Stimulated activated naive B cell treated with anti-CD40 and anti-IgM and Interleukin-4, amounts not matched to agents 10 μg/mL and 1 μg/mL and 100 μg/mL, for 72 hours (primary cell): Measurements from ENCODE around the gene ZNF681.

Experiments
- ATAC-seq, 2 donors: fragments of 150-1000 bp; cut with Tn5 transposase; replicated peaks; 2 replicates each; pipeline ENCODE4 v1.10.0; 2021; ENCODE audit warnings: moderate library complexity in 1 of 2
- DNase-seq: peaks from one replicate; pipeline ENCODE4 v3.0.0; 2021
- H3K27ac Mint-ChIP-seq: one replicate; pipeline ENCODE4 v1.8.0; 2022; ENCODE audit warnings: mild to moderate bottlenecking, mixed read lengths
- H3K27me3 Mint-ChIP-seq, 2 donors: one replicate each; pipeline ENCODE4 v1.8.0; 2022; ENCODE audit warnings: mixed read lengths in 2 of 2
- H3K36me3 Mint-ChIP-seq, 2 donors: one replicate each; pipeline ENCODE4 v1.8.0; 2022; ENCODE audit warnings: mixed read lengths in 2 of 2, mild to moderate bottlenecking in 1 of 2
- H3K4me1 Mint-ChIP-seq, 2 donors: one replicate each; pipeline ENCODE4 v1.8.0; 2022; ENCODE audit warnings: mixed read lengths in 2 of 2, mild to moderate bottlenecking in 1 of 2
- H3K4me3 Mint-ChIP-seq, 2 donors: one replicate each; pipeline ENCODE4 v1.8.0; 2022; ENCODE audit warnings: mild to moderate bottlenecking in 2 of 2, mixed read lengths in 2 of 2, moderate library complexity in 1 of 2
- H3K9me3 Mint-ChIP-seq, 2 donors: one replicate each; pipeline ENCODE4 v1.8.0; 2022; ENCODE audit warnings: mixed read lengths in 2 of 2, mild to moderate bottlenecking in 1 of 2

ZNF681 gene

DNA sequence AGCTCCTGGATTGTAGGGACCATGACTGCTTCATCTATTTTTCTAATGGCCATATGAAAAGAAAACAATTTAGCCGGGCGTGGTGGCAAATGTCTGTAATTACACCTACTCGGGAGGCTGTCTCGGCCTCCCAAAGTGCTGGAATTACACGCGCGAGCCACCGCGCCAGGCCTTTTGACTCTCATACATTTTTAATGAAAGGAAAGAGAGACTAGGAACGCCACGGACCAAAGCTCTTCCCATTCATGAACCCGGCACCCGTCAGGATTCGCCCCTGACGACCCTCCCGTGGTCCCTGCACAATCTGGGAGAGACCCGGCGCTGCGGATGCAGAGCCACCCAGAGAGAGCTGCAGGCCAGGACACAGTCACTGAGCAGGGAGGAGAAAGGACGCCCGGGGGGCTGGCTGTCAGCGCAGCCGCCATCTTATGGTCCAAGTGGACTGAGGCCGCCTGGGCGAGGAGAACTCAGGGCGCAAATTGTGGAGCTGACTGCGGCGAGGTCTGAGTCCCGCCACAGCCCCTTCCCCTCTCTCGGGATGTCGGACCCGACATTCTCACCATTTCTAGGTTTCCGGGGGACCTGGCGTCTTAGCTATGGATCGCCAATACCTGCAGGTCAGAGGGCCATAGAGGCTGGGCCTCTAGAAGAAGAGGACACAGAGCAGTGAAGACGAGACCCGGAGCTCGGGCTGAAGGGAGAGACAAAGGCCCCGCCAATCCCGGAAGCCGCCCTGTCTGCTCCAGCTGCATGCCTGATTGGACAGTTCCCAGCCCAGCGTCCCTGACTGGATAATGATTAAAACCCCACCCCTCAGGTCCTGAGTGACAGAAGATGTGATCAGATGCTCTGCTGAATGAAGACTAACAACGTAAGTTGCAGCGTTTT, at the start of gene ZNF681:
Gene ZNF681 (minus strand): TSS at position 705 of the 888 bp plus-strand sequence. CDS start 142 bp downstream, at position 563.
- peak within 1 kb of the TSS; percentile 95 to 98 for H3K4me3 Mint-ChIP-seq
- peaks cover 6 to 8% of the 10 kb centered on the region in 2 donors for H3K9me3 Mint-ChIP-seq
- peak within 1 kb of the TSS; percentile 97 for H3K27ac Mint-ChIP-seq
- no peaks in the 10 kb centered on the region for H3K27me3 Mint-ChIP-seq
- H3K36me3 Mint-ChIP-seq, result peaks cover 14 to 19% of the 10 kb centered on the region in 2 donors
- peaks cover 14 to 31% of the 10 kb centered on the region in 2 donors for H3K4me1 Mint-ChIP-seq
- DNase-seq (peak; percentile 86), ATAC-seq (peak; percentile 90 to 91)

DNA sequence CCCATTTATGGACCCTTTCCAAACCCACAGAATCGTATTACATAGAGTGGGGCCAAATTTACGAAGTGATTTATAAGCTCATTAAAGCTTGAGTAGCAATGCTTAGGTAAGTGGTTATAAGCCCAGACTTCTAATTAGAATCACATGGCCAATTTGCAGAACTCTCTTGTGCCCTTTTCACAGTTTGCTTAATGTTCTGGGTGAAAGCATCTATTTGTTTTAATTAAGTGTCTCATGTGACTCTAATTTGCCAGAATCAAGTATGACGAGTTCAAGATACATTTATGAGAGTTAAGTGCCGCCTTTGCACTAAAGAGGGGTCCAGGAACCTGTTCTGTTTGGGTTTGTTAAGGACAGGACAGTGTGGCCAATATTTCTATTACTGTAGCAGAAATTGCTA, 46.0 kb upstream of the ZNF681 start:
- Mint-ChIP-seq H3K4me3 (no peak overlapping the region), H3K27me3 (no peaks in the 10 kb centered on the region), H3K36me3 (peaks cover 6% of the 10 kb centered on the region in 2 donors), H3K9me3 (peaks cover 0 to 2% of the 10 kb centered on the region in 2 donors), H3K4me1 (peaks cover 5 to 23% of the 10 kb centered on the region in 2 donors), H3K27ac (no peak overlapping the region)
- DNase-seq (no peak), ATAC-seq (no peak)

DNA sequence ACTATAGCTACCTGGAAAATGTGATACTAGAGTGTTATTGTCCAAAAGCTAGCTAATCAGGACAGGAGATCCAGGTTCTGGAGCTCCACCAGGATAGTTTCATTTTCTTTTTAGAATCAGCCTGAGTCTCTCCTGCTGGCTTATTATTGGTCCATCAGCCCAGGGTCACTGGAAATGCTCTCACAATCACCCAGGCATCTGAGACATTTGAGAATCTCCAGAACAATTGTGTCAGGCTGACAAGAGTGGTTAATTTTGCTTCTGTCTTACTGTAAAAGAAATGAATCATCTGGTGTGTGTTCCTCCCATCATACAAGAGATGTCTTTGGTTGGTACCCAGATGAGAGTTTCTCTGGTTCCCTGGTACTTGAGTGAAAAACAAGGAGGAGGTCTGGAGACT, 43.6 kb upstream of the ZNF681 start:
- Mint-ChIP-seq H3K9me3 (no peaks in the 10 kb centered on the region), H3K4me1 (peaks cover 10 to 31% of the 10 kb centered on the region in 2 donors), H3K4me3 (no peak overlapping the region), H3K27ac (no peak overlapping the region), H3K36me3 (peaks cover 0 to 6% of the 10 kb centered on the region in 2 donors), H3K27me3 (no peaks in the 10 kb centered on the region)
- no peak for ATAC-seq
- no peak for DNase-seq

DNA sequence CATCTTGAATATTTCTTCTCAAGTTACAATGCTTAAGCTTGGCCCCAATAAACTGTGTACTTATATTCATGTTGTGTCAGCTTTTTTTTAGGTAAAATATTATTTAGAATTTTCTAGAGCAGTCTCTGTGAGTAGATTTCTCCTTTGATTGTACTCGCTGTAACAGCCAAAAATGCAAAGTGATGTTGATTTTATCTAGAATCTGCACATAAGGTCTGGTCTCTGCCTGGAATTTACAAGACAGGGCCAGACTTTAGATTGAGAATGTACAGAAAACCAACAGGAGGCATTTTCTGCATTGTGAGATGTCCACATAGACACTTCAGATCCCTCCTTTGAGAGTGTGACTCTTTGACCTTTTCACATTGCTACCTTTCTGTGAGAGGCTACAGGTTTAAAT, 43.1 kb upstream of the ZNF681 start:
- H3K27ac Mint-ChIP-seq, result no peak overlapping the region
- no peak overlapping the region for H3K4me3 Mint-ChIP-seq
- H3K27me3 Mint-ChIP-seq, result no peaks in the 10 kb centered on the region
- peaks cover 10 to 31% of the 10 kb centered on the region in 2 donors for H3K4me1 Mint-ChIP-seq
- DNase-seq, result no peak
- H3K36me3 Mint-ChIP-seq, result peaks cover 0 to 7% of the 10 kb centered on the region in 2 donors
- no peak for ATAC-seq
- H3K9me3 Mint-ChIP-seq, result no peaks in the 10 kb centered on the region

DNA sequence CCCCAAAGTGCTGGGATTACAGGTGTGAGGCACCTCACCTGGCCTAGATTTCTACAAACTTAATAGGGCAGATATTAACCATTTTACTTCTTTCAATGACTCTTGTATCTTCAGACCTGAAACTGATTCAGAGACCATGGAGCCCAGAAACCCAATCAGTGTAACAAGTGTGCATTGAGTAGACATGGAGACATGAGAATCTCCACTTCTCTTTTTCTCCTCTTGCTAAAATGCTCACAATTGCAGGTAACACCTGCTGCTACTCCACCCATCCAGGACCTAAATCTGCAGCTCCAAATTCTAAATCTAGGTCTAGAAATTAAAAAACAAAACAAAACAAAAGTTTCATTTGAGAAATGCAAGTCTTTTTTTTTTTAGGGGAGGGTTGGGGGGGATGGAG, 42.2 kb upstream of the ZNF681 start:
- no peak overlapping the region for H3K4me3 Mint-ChIP-seq

DNA sequence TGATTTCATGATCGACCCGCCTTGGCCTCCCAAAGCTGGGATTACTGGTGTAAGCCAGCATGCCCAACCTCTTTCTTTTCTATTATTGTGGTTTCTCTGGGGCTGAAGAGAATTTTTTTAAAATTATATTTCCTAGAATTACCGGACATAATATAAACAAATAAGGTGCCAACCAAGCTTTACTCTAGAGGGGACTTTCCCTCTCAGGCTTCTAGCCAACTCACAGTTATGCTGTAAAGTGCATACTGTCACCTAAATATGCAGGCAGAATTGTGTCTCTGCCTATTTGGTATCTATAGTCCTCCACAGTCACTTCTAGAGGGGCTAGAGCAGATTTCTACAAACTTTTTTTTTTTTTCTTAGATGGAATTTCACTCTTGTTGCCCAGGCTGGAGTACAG, 41.6 kb upstream of the ZNF681 start:
- DNase-seq (no peak), ATAC-seq (peak; percentile 46 to 72)
- no peaks in the 10 kb centered on the region for H3K27me3 Mint-ChIP-seq
- peaks cover 0 to 3% of the 10 kb centered on the region in 2 donors for H3K9me3 Mint-ChIP-seq
- H3K4me1 Mint-ChIP-seq, result peaks cover 10 to 31% of the 10 kb centered on the region in 2 donors
- H3K27ac Mint-ChIP-seq, result no peak overlapping the region
- no peak overlapping the region for H3K4me3 Mint-ChIP-seq
- H3K36me3 Mint-ChIP-seq, result peaks cover 0 to 7% of the 10 kb centered on the region in 2 donors

More for the DNA sequence above, 42.2 kb upstream of the ZNF681 start:
- Mint-ChIP-seq H3K9me3 (peaks cover 0 to 2% of the 10 kb centered on the region in 2 donors), H3K27me3 (no peaks in the 10 kb centered on the region), H3K4me1 (peaks cover 10 to 31% of the 10 kb centered on the region in 2 donors), H3K27ac (no peak overlapping the region), H3K36me3 (peaks cover 0 to 7% of the 10 kb centered on the region in 2 donors)
- DNase-seq (no peak), ATAC-seq (peak; percentile 57 to 74)

DNA sequence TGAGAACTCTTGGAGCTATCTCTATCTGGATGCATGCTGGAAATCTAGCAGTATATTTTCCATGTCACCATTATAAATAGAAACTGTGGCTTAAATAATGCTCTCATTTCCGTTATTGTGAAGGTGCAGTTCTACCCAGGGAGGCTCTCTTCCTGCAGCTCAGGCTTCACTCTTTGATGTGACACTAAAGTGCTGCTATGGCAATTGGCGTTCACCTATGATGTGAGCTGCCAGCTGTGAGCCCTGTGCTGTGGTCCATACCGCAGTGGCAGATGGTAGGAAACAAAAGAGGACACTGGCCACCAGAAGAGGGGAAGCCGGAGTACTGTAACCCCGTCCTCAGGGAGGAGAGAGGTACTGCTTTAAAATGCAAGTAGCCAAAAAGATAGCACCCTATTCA, 40.6 kb upstream of the ZNF681 start:
- DNase-seq (peak; percentile 4), ATAC-seq (peak; percentile 85 to 89)
- Mint-ChIP-seq H3K4me3 (peak overlapping the region; percentile 45 to 66), H3K27ac (no peak overlapping the region), H3K4me1 (peaks cover 10 to 31% of the 10 kb centered on the region in 2 donors), H3K9me3 (peaks cover 0 to 4% of the 10 kb centered on the region in 2 donors), H3K36me3 (peaks cover 0 to 4% of the 10 kb centered on the region in 2 donors), H3K27me3 (no peaks in the 10 kb centered on the region)

DNA sequence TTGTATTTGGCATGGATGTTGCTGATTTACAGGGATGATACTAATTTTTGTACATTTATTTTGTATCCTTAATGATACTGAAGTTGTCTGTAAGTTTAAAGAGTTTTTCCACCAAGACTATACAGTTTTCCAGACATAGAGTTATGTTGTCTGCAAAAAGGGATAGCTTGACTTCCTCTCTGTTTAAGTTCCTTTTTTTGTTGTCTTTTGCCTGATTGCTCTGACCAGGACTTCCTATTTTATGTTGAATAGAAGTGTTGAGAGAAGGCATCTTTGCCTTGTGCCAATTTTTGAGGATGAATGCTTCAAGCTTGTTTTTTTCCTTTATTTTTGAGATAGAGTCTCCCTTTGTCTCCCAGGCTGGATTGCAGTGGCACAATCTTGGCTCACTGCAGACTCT, 36.8 kb upstream of the ZNF681 start:
- peaks cover 0 to 4% of the 10 kb centered on the region in 2 donors for H3K9me3 Mint-ChIP-seq
- H3K27me3 Mint-ChIP-seq, result no peaks in the 10 kb centered on the region
- no peak for DNase-seq
- no peak for ATAC-seq
- H3K4me3 Mint-ChIP-seq, result no peak overlapping the region
- H3K27ac Mint-ChIP-seq, result no peak overlapping the region
- peaks cover 0 to 4% of the 10 kb centered on the region in 2 donors for H3K36me3 Mint-ChIP-seq
- peaks cover 6 to 11% of the 10 kb centered on the region in 2 donors for H3K4me1 Mint-ChIP-seq

DNA sequence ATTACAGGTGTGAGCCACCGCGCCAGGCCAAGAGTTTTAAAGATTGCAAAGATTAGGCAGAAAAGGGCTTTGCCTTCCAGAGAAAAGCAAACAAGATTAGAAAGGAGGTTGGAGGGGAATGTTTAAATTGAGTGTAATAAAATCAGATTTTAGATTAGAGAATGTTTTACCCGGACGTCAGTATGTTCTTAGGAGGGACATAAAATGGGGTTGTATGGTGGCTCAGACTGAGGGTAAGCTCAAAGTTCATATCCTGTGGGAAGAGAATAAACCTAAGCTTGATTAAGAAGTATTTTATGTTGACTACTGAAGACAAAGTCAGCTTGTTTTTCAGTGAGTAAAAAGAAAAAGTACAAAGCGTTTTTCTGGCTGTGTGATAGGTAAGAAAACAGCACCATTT, 34.1 kb upstream of the ZNF681 start:
- peaks cover 0 to 4% of the 10 kb centered on the region in 2 donors for H3K9me3 Mint-ChIP-seq
- no peaks in the 10 kb centered on the region for H3K27me3 Mint-ChIP-seq
- H3K36me3 Mint-ChIP-seq, result peaks cover 5 to 6% of the 10 kb centered on the region in 2 donors
- DNase-seq (no peak), ATAC-seq (no peak)
- no peak overlapping the region for H3K4me3 Mint-ChIP-seq
- H3K27ac Mint-ChIP-seq, result no peak overlapping the region
- H3K4me1 Mint-ChIP-seq, result no peaks in the 10 kb centered on the region

DNA sequence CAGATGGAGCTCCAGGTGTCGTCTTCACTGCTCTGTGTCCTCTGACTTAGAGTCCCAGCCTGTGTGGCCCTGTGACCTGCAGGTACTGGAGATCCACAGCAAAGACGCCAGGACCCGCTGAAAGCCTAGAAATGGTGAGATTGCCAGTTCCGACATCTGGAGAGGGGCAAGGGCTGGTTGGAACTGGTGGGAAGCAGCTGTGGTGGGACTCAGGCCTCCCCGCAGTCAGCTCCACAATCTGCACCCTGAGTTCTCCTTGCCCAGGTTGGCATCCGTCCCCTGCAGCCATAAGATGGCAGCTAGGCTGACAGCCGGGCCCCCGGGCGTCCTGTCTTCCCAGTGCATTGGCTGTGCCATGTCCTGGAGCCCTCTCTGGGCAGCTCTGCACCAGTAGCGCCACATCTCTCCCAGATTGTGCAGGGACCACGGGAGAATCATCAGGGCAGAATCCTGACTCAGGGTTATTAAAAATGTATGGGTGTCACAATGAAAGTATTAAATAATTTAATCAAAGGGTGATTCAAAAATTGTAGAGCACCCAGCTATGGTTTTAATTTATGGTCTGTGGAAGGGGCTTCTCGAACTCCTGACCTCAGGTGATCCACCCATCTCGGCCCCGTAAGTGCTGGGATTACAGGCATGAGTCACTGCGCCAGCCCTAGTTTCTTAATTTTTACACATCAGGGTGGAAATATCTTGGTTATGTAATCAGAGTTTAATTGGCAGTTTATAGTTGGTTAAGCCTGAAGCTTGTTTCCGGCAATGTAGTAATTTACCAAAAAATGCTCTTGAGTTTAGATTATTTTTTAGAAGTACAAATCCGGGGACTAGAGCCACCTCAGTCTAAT, 32.2 kb upstream of the ZNF681 start:
- no peak overlapping the region for H3K4me3 Mint-ChIP-seq
- H3K9me3 Mint-ChIP-seq, result peaks cover 0 to 3% of the 10 kb centered on the region in 2 donors
- ATAC-seq, result no peak
- H3K27ac Mint-ChIP-seq, result no peak overlapping the region
- no peaks in the 10 kb centered on the region for H3K4me1 Mint-ChIP-seq
- no peaks in the 10 kb centered on the region for H3K27me3 Mint-ChIP-seq
- peaks cover 2 to 10% of the 10 kb centered on the region in 2 donors for H3K36me3 Mint-ChIP-seq
- no peak for DNase-seq

DNA sequence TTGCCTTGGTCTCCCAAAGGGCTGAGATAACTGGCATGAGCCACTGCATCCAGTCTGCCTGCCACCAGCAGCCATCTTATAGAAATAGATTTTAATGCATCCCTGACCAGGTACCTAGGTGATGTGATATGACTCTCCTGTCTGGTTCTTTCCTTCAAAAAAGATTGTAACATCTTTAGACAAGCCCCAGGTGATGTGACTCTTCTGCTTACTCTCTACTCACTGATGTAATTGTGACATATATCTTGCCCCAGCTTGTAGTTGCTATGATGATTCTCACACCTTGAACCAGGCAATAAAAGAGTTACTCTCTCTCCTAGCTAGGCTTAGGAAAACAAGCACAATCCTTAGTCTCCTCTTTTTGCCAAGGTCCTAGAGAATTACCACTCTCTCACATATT, 30.6 kb upstream of the ZNF681 start:
- Mint-ChIP-seq H3K27me3 (no peaks in the 10 kb centered on the region), H3K27ac (no peak overlapping the region), H3K36me3 (peaks cover 2 to 10% of the 10 kb centered on the region in 2 donors), H3K4me1 (no peaks in the 10 kb centered on the region), H3K9me3 (no peaks in the 10 kb centered on the region), H3K4me3 (no peak overlapping the region)
- ATAC-seq (no peak), DNase-seq (no peak)

DNA sequence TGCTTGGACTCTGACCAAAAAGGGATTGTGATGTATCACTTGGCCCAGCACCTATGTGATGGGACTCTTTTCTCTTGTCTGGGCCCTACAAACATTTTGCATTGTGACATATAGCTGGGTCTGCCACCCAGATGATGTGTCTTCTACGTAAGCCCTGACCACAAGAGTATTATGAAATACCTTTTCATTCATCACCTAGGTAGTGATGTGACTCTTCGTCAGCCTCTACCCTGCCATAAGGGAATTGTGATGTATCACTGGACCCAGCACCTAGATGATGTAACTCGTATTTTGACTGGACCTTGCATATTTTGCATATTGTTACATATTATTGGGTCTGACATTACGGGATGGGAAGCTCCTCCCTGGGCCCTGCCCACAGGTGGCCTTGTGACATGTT, 29.7 kb upstream of the ZNF681 start:
- peaks cover 2 to 10% of the 10 kb centered on the region in 2 donors for H3K36me3 Mint-ChIP-seq
- H3K9me3 Mint-ChIP-seq, result no peaks in the 10 kb centered on the region
- no peak overlapping the region for H3K4me3 Mint-ChIP-seq
- ATAC-seq, result no peak
- H3K4me1 Mint-ChIP-seq, result no peaks in the 10 kb centered on the region
- H3K27ac Mint-ChIP-seq, result no peak overlapping the region
- DNase-seq, result no peak
- H3K27me3 Mint-ChIP-seq, result no peaks in the 10 kb centered on the region

DNA sequence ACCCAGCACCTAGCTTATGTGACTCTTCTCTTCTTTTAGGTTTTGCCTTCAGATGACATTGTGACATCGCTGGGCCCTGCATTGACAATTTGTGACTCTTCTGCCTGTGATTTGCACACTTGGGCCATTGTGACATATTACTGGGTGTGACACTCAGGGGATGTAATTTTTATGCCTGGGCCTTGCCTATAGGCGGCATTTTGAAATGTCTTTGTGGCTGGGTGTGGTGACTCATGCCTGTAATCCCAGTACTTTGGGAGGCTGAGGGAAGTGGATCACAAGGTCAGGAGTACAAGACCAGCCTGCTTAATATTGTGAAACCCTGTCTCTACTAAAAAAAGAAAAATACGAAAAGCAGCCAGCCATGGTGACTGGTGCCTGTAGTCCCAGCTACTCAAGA, 28.4 kb upstream of the ZNF681 start:
- peaks cover 0 to 3% of the 10 kb centered on the region in 2 donors for H3K9me3 Mint-ChIP-seq
- ATAC-seq (no peak), DNase-seq (no peak)
- H3K4me3 Mint-ChIP-seq, result no peak overlapping the region
- no peaks in the 10 kb centered on the region for H3K4me1 Mint-ChIP-seq
- peaks cover 8 to 14% of the 10 kb centered on the region in 2 donors for H3K36me3 Mint-ChIP-seq
- H3K27me3 Mint-ChIP-seq, result no peaks in the 10 kb centered on the region
- no peak overlapping the region for H3K27ac Mint-ChIP-seq

DNA sequence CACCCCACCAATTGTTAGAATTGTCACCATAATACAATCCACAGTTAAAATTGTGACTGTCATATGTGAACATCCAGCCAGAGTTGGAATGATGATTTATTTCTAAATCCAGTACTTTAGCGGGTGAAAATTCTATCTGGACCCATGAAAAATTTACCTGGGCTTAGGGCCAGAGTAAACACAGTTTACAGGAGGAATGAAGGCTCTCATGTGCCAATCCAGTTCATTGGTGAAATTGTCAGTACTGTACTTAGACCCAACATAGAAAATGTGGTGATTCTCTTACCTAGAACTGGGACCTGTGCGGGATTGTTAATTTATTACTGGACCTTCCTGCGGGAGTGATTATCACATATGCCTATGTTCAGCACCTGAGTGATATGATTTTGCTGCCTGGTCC, 27.3 kb upstream of the ZNF681 start:
- no peak for DNase-seq
- no peak overlapping the region for H3K27ac Mint-ChIP-seq
- H3K36me3 Mint-ChIP-seq, result peaks cover 8 to 20% of the 10 kb centered on the region in 2 donors
- no peak overlapping the region for H3K4me3 Mint-ChIP-seq
- no peak for ATAC-seq
- peaks cover 0 to 3% of the 10 kb centered on the region in 2 donors for H3K9me3 Mint-ChIP-seq
- H3K27me3 Mint-ChIP-seq, result no peaks in the 10 kb centered on the region
- H3K4me1 Mint-ChIP-seq, result no peaks in the 10 kb centered on the region
